A549 (cell line): ENCODE results near the gene TTLL9. TPM values are rescaled to one million over a fixed set of nuclear protein-coding genes. Genes with fewer than 3 reads are reported as not detected.

Source experiments
- ATAC-seq, 2 experiments: fragments of 200-7000 bp in 1 of 2; fragments of >200 bp in 1 of 2; cut with Nextera tagmentation in 1 of 2; cut with Tn5 transposase in 1 of 2; 3 replicates each; pipeline versions ENCODE4 v1.8.0 to v1.9.1; 2018 to 2020; ENCODE audit warnings: mild to moderate bottlenecking in 1 of 2, moderate library complexity in 1 of 2
- CTCF ChIA-PET: fragments of 300-600 bp; sonication (Branson Sonifier 250); formaldehyde crosslinking; extraction: SDS; loops from one replicate; lab custom pipeline; 2021; ENCODE audit warnings: antibody characterized with exemption, inconsistent platforms; lab: Yijun Ruan, JAX
- POLR2A ChIA-PET: fragments of 350-600 bp; formaldehyde crosslinking; extraction: SDS; loops from one replicate; lab custom pipeline; 2021; ENCODE audit warnings: antibody characterized with exemption, inconsistent platforms; lab: Yijun Ruan, JAX
- DNase-seq, 2 experiments: peaks; one replicate each; pipeline versions ENCODE4 v3.0.0 to v3.0.0-alpha.2; 2011 to 2016; ENCODE audit warnings: low read depth in 1 of 2, low spot score in 1 of 2
- FAIRE-seq: peaks from 2 replicates; lab custom pipeline; 2011; peaks lifted over from hg19 to GRCh38; lab: Jason Lieb, UNC
- H3K27ac ChIP-seq, 2 experiments: fragments of >200 bp; sonication (Bioruptor Twin); formaldehyde crosslinking; 3 replicates each; pipeline ENCODE4 v1.5.1; 2016 to 2017
- H3K4me1 ChIP-seq: fragments of >200 bp; sonication (Bioruptor Twin); formaldehyde crosslinking; 3 replicates; pipeline ENCODE4 v1.6.1; 2016
- H3K4me2 ChIP-seq: fragments of >200 bp; sonication (Bioruptor Twin); formaldehyde crosslinking; 3 replicates; pipeline ENCODE4 v1.6.1; 2016
- H3K4me3 ChIP-seq: fragments of >200 bp; sonication (Bioruptor Twin); formaldehyde crosslinking; 3 replicates; pipeline ENCODE4 v1.5.1; 2016
- H3K9me3 ChIP-seq: fragments of >200 bp; sonication (Bioruptor Twin); formaldehyde crosslinking; 3 replicates; pipeline ENCODE4 v1.6.1; 2016
- BCL3 ChIP-seq: fragments of >200 bp; sonication (Bioruptor Twin); formaldehyde crosslinking; IDR thresholded peaks from 3 replicates; pipeline ENCODE4 v1.6.1; 2016
- BHLHE40 ChIP-seq: IDR thresholded peaks from 2 replicates; pipeline ENCODE4 v1.6.1; 2012; ENCODE audit warnings: low read depth, low read length, inconsistent platforms
- CBX8 ChIP-seq: fragments of 200-600 bp; sonication (generic); IDR thresholded peaks from 2 replicates; pipeline ENCODE4 v1.6.1; 2016
- CEBPB ChIP-seq, 2 experiments: fragments of >200 bp in 1 of 2; sonication (Bioruptor Twin) in 1 of 2; formaldehyde crosslinking in 1 of 2; IDR thresholded peaks; 2 replicates each; pipeline ENCODE4 v1.6.1; 2012 to 2016
- E2F6 ChIP-seq: IDR thresholded peaks from 2 replicates; pipeline ENCODE4 v1.6.1; 2012; ENCODE audit warnings: low read depth, borderline replicate concordance
- EHMT2 ChIP-seq: fragments of 200-600 bp; sonication (generic); IDR thresholded peaks from 2 replicates; pipeline ENCODE4 v1.6.1; 2016; ENCODE audit warnings: antibody characterized with exemption, low read depth, mild to moderate bottlenecking, moderate library complexity
- ELK1 ChIP-seq: fragments of 150-350 bp; IDR thresholded peaks from 2 replicates; pipeline ENCODE4 v1.6.1; 2014; ENCODE audit warnings: low read depth, mild to moderate bottlenecking, low read length
- ESRRA ChIP-seq: fragments of 150-350 bp; IDR thresholded peaks from 2 replicates; pipeline ENCODE4 v1.6.1; 2014; ENCODE audit warnings: mild to moderate bottlenecking, low read length, borderline replicate concordance
- FOSL2 ChIP-seq, 2 experiments: fragments of 450-650 bp in 1 of 2; fragments of >200 bp in 1 of 2; sonication (Bioruptor Twin) in 1 of 2; formaldehyde crosslinking; IDR thresholded peaks; 2 replicates each; pipeline versions ENCODE4 v1.5.0 to v1.6.1; 2016 to 2020; ENCODE audit warnings: mild to moderate bottlenecking in 1 of 2, moderate library complexity in 1 of 2
- FOXS1 ChIP-seq: fragments of 250-450 bp; sonication (Bioruptor Pico); IDR thresholded peaks from 2 replicates; pipeline ENCODE4 v1.5.0; 2020; ENCODE audit warnings: mild to moderate bottlenecking, moderate library complexity
- HEYL ChIP-seq: fragments of 250-450 bp; sonication (Bioruptor Pico); IDR thresholded peaks from 2 replicates; pipeline ENCODE4 v1.8.0; 2021; ENCODE audit warnings: mild to moderate bottlenecking, moderate library complexity
- HOXB13 ChIP-seq: fragments of 250-450 bp; sonication (Bioruptor Pico); IDR thresholded peaks from 2 replicates; pipeline ENCODE4 v1.5.0; 2020; ENCODE audit warnings: low read depth, mild to moderate bottlenecking, moderate library complexity
- HOXB5 ChIP-seq: fragments of 250-450 bp; sonication (Bioruptor Pico); IDR thresholded peaks from 2 replicates; pipeline ENCODE4 v1.5.0; 2020; ENCODE audit warnings: mild to moderate bottlenecking, moderate library complexity
- JUN ChIP-seq, 2 experiments: fragments of >200 bp; sonication (Bioruptor Twin); formaldehyde crosslinking; IDR thresholded peaks; 2 replicates in 1 of 2; 3 replicates in 1 of 2; pipeline ENCODE4 v1.6.1; 2016 to 2017
- MAFK ChIP-seq: fragments of 450-650 bp; IDR thresholded peaks from 2 replicates; pipeline ENCODE4 v1.6.1; 2014; ENCODE audit not compliant: partially characterized antibody
- MYC ChIP-seq: IDR thresholded peaks from 2 replicates; pipeline ENCODE4 v1.6.1; 2012; ENCODE audit warnings: mild to moderate bottlenecking, inconsistent platforms, low read length, improper control_type of control experiment, borderline replicate concordance
- NFE2L2 ChIP-seq: fragments of 150-350 bp; conservative IDR thresholded peaks from 2 replicates; pipeline ENCODE4 v1.6.1; 2014; ENCODE audit warnings: low read length
- NR3C1 ChIP-seq: fragments of >200 bp; sonication (Bioruptor Twin); formaldehyde crosslinking; IDR thresholded peaks from 3 replicates; pipeline ENCODE4 v1.6.1; 2017
- PHF8 ChIP-seq: fragments of 200-600 bp; sonication (generic); IDR thresholded peaks from 2 replicates; pipeline ENCODE4 v1.6.1; 2016; ENCODE audit warnings: low read depth, mild to moderate bottlenecking, antibody characterized with exemption, moderate library complexity, borderline replicate concordance
- RCOR1 ChIP-seq: fragments of 150-350 bp; IDR thresholded peaks from 2 replicates; pipeline ENCODE4 v1.6.1; 2014; ENCODE audit warnings: antibody characterized with exemption, low read length, low read depth
- REST ChIP-seq: fragments of 200-600 bp; sonication (generic); IDR thresholded peaks from 2 replicates; pipeline ENCODE4 v1.6.1; 2016; ENCODE audit warnings: antibody characterized with exemption, mild to moderate bottlenecking, moderate library complexity
- RNF2 ChIP-seq: fragments of 200-600 bp; sonication (generic); IDR thresholded peaks from 2 replicates; pipeline ENCODE4 v1.6.1; 2016; ENCODE audit warnings: low read depth, mild to moderate bottlenecking, antibody characterized with exemption, moderate library complexity, borderline replicate concordance
- SREBF2 ChIP-seq: fragments of 450-650 bp; IDR thresholded peaks from 2 replicates; pipeline ENCODE4 v1.6.1; 2014; ENCODE audit warnings: mild to moderate bottlenecking, moderate library complexity
- TP53 ChIP-seq: fragments of 250-450 bp; sonication (Bioruptor Pico); IDR thresholded peaks from 2 replicates; pipeline ENCODE4 v1.5.0; 2021; ENCODE audit warnings: mild to moderate bottlenecking, moderate library complexity
- ZC3H11A ChIP-seq: fragments of 450-650 bp; IDR thresholded peaks from 2 replicates; pipeline ENCODE4 v1.6.1; 2014; ENCODE audit warnings: antibody characterized with exemption, mild to moderate bottlenecking
- WGBS: methylation state at CpG from one replicate; pipeline ENCODE4 v1.1.6; 2017; ENCODE audit errors: missing lambda C conversion rate; 5-methylcytosine and 5-hydroxymethylcytosine counted together
- polyA plus RNA-seq, 4 experiments: library from polyadenylated mRNA; depleted of rRNA in 3 of 4; stranded (reverse); fragments of >200 nt; fragmentation: RNase III in 1 of 4; extraction: RNeasy Plus Mini Kit Qiagen cat#74134 plus additional on column Dnase treatment in 1 of 4; gene quantifications; 2 replicates in 3 of 4; 3 replicates in 1 of 4; pipeline ENCODE4 v1.2.3, GENCODE V29; 2011 to 2017

TTLL9 gene
- polyA plus RNA-seq, 2 of the 4 experiments (the other 2 are of a cell fraction): 0.06 to 0.15 TPM

- TF ChIP-seq CBX8: no peak
- no peak for TF ChIP-seq HOXB13 (CRISPR knock-in tag)
- TF ChIP-seq FOSL2 (IDR thresholded peaks at IDR 0.05): no peak
- no peak for TF ChIP-seq FOSL2 (CRISPR knock-in tag; IDR thresholded peaks at IDR 0.05)
- TF ChIP-seq BHLHE40: no peak
- TF ChIP-seq CEBPB (IDR thresholded peaks at IDR 0.05): no peak
- no peak for TF ChIP-seq JUN (IDR thresholded peaks at IDR 0.05)
- TF ChIP-seq TP53 (CRISPR knock-in tag): no peak
- TF ChIP-seq REST: no peak
- no peak for TF ChIP-seq FOXS1 (CRISPR knock-in tag)
- no peak for TF ChIP-seq MYC
- no peak for TF ChIP-seq E2F6
- no peak for TF ChIP-seq HEYL
- TF ChIP-seq RCOR1: no peak
- no peak for TF ChIP-seq HOXB5 (CRISPR knock-in tag)
- no peak for TF ChIP-seq NR3C1
- no peak for TF ChIP-seq ELK1
- no peak for TF ChIP-seq PHF8
- TF ChIP-seq, all 56 proteins: peak for 0
- ATAC-seq (no peak), FAIRE-seq (no peak), DNase-seq (no peak)
- WGBS: 64% methylated on average over 4 of the region's 4 CpGs
- H3K4me3 ChIP-seq: no peak overlapping the region
- H3K4me2 ChIP-seq: no peak overlapping the region
- no peak overlapping the region for H3K27ac ChIP-seq
- ChIA-PET CTCF (interaction anchor here (1.0 to 1.4 kb wide), 2 partner anchors 8 to 25 kb away, joined by 3 to 4 read pairs; partner anchors contain the start of genes PDRG1 and XKR7), POLR2A (no interaction called here)
- H3K4me1 ChIP-seq: peaks cover 3% of the 10 kb centered on the region; the same call in 1 of the 3 replicates
- H3K9me3 ChIP-seq: no peaks in the 10 kb centered on the region
Measured at GRCh38 chr20:31977080-31977479, 106.6 kb downstream of the TTLL9 start.

- TF ChIP-seq ESRRA: no peak
- TF ChIP-seq ZC3H11A: no peak
- no peak for TF ChIP-seq SREBF2
- no peak for TF ChIP-seq EHMT2
- no peak for TF ChIP-seq BCL3
- no peak for TF ChIP-seq NFE2L2
- no peak for TF ChIP-seq MAFK
- no peak for TF ChIP-seq RNF2
- CTCF ChIA-PET: interaction anchor here (0.6 to 1.4 kb wide), 3 partner anchors 10 to 127 kb away, joined by 3 to 7 read pairs (median 4); no protein-coding TSS in a partner anchor
- Histone ChIP-seq H3K9me3 (no peaks in the 10 kb centered on the region), H3K4me3 (no peak overlapping the region), H3K4me2 (no peak overlapping the region), H3K27ac (no peak overlapping the region), H3K4me1 (peaks cover 3% of the 10 kb centered on the region; the same call in 1 of the 3 replicates)
- WGBS: 39% methylated on average over 6 of the region's 6 CpGs
- POLR2A ChIA-PET: no interaction called here
- DNase-seq (no peak), FAIRE-seq (no peak), ATAC-seq (no peak)
Measured at GRCh38 chr20:31979713-31980426, 109.4 kb downstream of the TTLL9 start.
